A673 (cell line): ENCODE data around the gene TLE2. TPM values are rescaled to one million over a fixed set of nuclear protein-coding genes. Genes with fewer than 3 reads are reported as not detected.

Source experiments
- BruUV-seq: library from RNA; stranded (reverse); fragments of 400-500 nt; replicated peaks from 2 replicates; lab custom pipeline; 2021; lab: Mats Ljungman, UMichigan
- CTCF ChIA-PET: fragments of 300-600 bp; sonication (Branson Sonifier 250); formaldehyde crosslinking; loops from one replicate; lab custom pipeline; 2022; ENCODE audit warnings: antibody characterized with exemption; lab: Charles Lee
- POLR2A ChIA-PET: fragments of 300-600 bp; sonication (Branson Sonifier 250); formaldehyde crosslinking; loops from one replicate; lab custom pipeline; 2022; ENCODE audit warnings: antibody characterized with exemption; ENCODE audit not compliant: low non-redundant PET; lab: Charles Lee
- DNase-seq: peaks from one replicate; pipeline ENCODE4 v3.0.0-alpha.2; 2015; ENCODE audit warnings: low spot score
- H3K27ac ChIP-seq: fragments of 200-600 bp; sonication (generic); 2 replicates; pipeline ENCODE4 v1.5.1; 2016; ENCODE audit warnings: mixed run types, low read depth, mild to moderate bottlenecking, mixed read lengths, antibody characterized with exemption, low read length; ENCODE audit not compliant: poor library complexity, severe bottlenecking
- H3K27me3 ChIP-seq: fragments of 200-600 bp; sonication (generic); replicated peaks from 2 replicates; pipeline ENCODE4 v1.6.1; 2017; ENCODE audit warnings: mixed run types, low read depth, mild to moderate bottlenecking, mixed read lengths, antibody characterized with exemption, low read length; ENCODE audit not compliant: insufficient read depth, poor library complexity
- H3K36me3 ChIP-seq: fragments of 200-600 bp; sonication (generic); 2 replicates; pipeline ENCODE4 v1.6.1; 2016; ENCODE audit warnings: mixed run types, mild to moderate bottlenecking, mixed read lengths, antibody characterized with exemption, low read length; ENCODE audit not compliant: insufficient read depth, poor library complexity, severe bottlenecking
- H3K4me1 ChIP-seq: fragments of 200-600 bp; sonication (generic); 2 replicates; pipeline ENCODE4 v1.6.1; 2017; ENCODE audit warnings: mixed run types, mild to moderate bottlenecking, mixed read lengths, antibody characterized with exemption, low read length; ENCODE audit not compliant: insufficient read depth, poor library complexity, severe bottlenecking
- H3K4me3 ChIP-seq: fragments of 200-600 bp; sonication (generic); 2 replicates; pipeline ENCODE4 v1.5.1; 2016; ENCODE audit warnings: low read depth, mixed run types, mild to moderate bottlenecking, mixed read lengths, low read length; ENCODE audit not compliant: poor library complexity, severe bottlenecking
- H3K9me3 ChIP-seq: fragments of 200-600 bp; sonication (generic); 2 replicates; pipeline ENCODE4 v1.6.1; 2016; ENCODE audit warnings: mixed run types, low read depth, mild to moderate bottlenecking, mixed read lengths, antibody characterized with exemption, low read length; ENCODE audit not compliant: poor library complexity, severe bottlenecking
- CTCF ChIP-seq: fragments of 300-800, 200-600 bp; sonication (generic); conservative IDR thresholded peaks from 2 replicates; pipeline ENCODE4 v1.5.1; 2017; ENCODE audit warnings: low read depth, mild to moderate bottlenecking, antibody characterized with exemption, low read length, moderate library complexity, mixed read lengths
- EZH2 ChIP-seq: fragments of 200-600 bp; sonication (generic); IDR thresholded peaks from 2 replicates; pipeline ENCODE4 v1.6.1; 2017; ENCODE audit warnings: borderline replicate concordance, low read depth, mild to moderate bottlenecking, mixed read lengths, antibody characterized with exemption, low read length; ENCODE audit not compliant: poor library complexity, severe bottlenecking
- intact Hi-C: fragments of 100-400 bp; cut with micrococcal nuclease; formaldehyde crosslinking; loops from one replicate; pipeline ENCODE4 v1.10.0; 2022; ENCODE audit not compliant: unreplicated experiment
- total RNA-seq: library from RNA; stranded (reverse); gene quantifications from 2 replicates; pipeline ENCODE4 v1.2.3, GENCODE V29; 2021

TLE2 gene
- total RNA-seq, 1 experiment from 2014 or later, result 10.8 TPM

DNA sequence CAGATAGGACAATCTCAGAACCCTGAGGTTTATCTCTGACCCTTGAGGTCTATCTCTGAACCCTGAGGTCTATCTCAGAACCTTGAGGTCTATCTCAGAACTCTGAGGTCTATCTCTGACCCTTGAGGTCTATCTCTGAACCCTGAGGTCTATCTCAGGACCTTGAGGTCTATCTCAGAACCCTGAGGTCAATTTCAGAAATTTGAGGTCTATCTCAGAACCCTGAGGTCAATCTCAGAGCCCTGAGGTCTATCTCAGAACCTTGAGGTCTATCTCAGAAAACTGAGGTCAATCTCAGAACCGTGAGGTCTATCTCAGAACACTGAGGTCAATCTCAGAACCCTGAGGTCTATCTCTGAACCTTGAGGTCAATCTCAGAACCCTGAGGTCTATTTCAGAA lies 2.3 kb downstream of the TLE2 start:
- H3K27ac ChIP-seq, result no peak overlapping the region
- H3K27me3 ChIP-seq, result peaks cover 6% of the 10 kb centered on the region
- H3K9me3 ChIP-seq, result no peaks in the 10 kb centered on the region
- no peak for DNase-seq
- ChIA-PET POLR2A (no interaction called here), CTCF (no interaction called here)
- no peak for TF ChIP-seq CTCF
- no peak for TF ChIP-seq EZH2
- no peaks in the 10 kb centered on the region for H3K36me3 ChIP-seq
- no TSS peak for BruUV-seq
- peaks cover 6% of the 10 kb centered on the region for H3K4me1 ChIP-seq
- intact Hi-C loops, result no loop called here
- no peak overlapping the region for H3K4me3 ChIP-seq

DNA sequence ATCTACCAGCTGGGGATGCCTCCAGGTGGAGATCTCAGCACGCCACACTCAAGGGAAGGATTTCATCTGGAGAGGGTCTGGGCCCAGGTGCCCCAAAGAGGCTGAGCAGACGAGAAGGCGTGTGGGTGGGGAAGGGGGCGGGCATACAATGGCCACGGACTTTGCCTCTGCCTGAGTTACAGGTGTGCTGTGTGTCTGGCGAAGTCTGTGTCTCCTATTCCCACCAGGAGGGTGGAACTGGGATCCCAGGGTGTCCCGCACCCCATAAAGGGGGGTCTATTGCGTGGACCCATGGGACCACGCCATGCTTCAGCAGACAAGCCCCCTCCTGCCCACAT lies 3.6 kb downstream of the TLE2 start:
- BruUV-seq, result no TSS peak
- CTCF ChIA-PET, result no interaction called here
- Histone ChIP-seq H3K36me3 (no peaks in the 10 kb centered on the region), H3K9me3 (no peaks in the 10 kb centered on the region), H3K27ac (no peak overlapping the region), H3K27me3 (peaks cover 6% of the 10 kb centered on the region), H3K4me3 (no peak overlapping the region), H3K4me1 (peaks cover 6% of the 10 kb centered on the region)
- intact Hi-C loops, result no loop called here
- no peak for DNase-seq
- TF ChIP-seq EZH2 (no peak), CTCF (no peak)
- POLR2A ChIA-PET, result no interaction called here

- no TSS peak for BruUV-seq
- intact Hi-C loops, result no loop called here
- no peak for DNase-seq
- no peak for TF ChIP-seq EZH2
- no peak for TF ChIP-seq CTCF
- Histone ChIP-seq H3K36me3 (no peaks in the 10 kb centered on the region), H3K4me3 (no peak overlapping the region), H3K27me3 (peaks cover 3% of the 10 kb centered on the region), H3K4me1 (peaks cover 6% of the 10 kb centered on the region), H3K9me3 (no peaks in the 10 kb centered on the region), H3K27ac (no peak overlapping the region)
- ChIA-PET POLR2A (no interaction called here), CTCF (interaction anchor here (0.7 kb wide), 1 partner anchor 11 kb away, joined by 4 read pairs; no protein-coding TSS in a partner anchor)
Observed at GRCh38 chr19:3024870-3025548, 4.1 kb downstream of the TLE2 start.
